GM13976 (cell line): Measurements from ENCODE around the gene SUPT3H.
A peak's percentile ranks its signal among the peaks of the same experiment; 100 is the strongest.

Experiments used
- DNase-seq: peaks from one replicate; pipeline ENCODE4 v3.0.0; 2012; ENCODE audit warnings: low spot score
- in situ Hi-C: fragments of 300-500 bp; cut with MboI; formaldehyde crosslinking; loops from one replicate; pipeline ENCODE4 v1.12.0; 2022; ENCODE audit warnings: low sequenced_read_pairs, mixed read lengths, inconsistent platforms; ENCODE audit not compliant: unreplicated experiment
- TF ChIP-seq, protein P1 (sequence below): IDR thresholded peaks from 2 replicates; pipeline ENCODE4 v1.5.1; 2012; ENCODE audit warnings: borderline replicate concordance, mild to moderate bottlenecking; ENCODE audit not compliant: insufficient read depth; ENCODE audit errors: extremely low read depth, missing control alignments, control extremely low read depth

SUPT3H gene

DNA sequence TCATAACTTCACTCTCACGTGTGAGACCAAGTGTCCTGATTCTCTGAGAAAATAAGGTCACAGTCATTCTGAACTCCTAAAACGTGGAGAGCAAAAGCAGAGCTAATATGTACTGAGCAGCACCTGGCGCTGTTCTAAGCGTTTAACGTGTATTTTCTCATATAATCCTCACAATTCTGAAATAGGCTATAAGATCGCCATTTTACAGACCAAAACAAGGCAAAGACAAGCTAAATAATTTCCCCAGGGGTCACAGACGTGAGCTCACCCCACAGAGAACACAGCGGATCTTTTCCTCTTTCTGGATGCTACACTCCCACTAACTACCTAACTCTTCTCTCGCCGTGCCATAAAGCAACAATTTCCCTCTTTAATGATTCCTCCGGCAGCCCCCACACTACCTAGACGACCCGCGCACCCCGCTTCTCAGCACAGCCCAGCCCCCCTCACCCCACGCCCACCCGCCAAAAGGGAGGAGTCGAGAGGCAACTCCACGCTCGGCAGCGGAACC lies 636 bp downstream of the SUPT3H start:
- DNase-seq = peak; percentile 6
- in situ Hi-C loops = no loop called here
- TF ChIP-seq, protein P1, sequence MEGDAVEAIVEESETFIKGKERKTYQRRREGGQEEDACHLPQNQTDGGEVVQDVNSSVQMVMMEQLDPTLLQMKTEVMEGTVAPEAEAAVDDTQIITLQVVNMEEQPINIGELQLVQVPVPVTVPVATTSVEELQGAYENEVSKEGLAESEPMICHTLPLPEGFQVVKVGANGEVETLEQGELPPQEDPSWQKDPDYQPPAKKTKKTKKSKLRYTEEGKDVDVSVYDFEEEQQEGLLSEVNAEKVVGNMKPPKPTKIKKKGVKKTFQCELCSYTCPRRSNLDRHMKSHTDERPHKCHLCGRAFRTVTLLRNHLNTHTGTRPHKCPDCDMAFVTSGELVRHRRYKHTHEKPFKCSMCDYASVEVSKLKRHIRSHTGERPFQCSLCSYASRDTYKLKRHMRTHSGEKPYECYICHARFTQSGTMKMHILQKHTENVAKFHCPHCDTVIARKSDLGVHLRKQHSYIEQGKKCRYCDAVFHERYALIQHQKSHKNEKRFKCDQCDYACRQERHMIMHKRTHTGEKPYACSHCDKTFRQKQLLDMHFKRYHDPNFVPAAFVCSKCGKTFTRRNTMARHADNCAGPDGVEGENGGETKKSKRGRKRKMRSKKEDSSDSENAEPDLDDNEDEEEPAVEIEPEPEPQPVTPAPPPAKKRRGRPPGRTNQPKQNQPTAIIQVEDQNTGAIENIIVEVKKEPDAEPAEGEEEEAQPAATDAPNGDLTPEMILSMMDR = no peak

DNA sequence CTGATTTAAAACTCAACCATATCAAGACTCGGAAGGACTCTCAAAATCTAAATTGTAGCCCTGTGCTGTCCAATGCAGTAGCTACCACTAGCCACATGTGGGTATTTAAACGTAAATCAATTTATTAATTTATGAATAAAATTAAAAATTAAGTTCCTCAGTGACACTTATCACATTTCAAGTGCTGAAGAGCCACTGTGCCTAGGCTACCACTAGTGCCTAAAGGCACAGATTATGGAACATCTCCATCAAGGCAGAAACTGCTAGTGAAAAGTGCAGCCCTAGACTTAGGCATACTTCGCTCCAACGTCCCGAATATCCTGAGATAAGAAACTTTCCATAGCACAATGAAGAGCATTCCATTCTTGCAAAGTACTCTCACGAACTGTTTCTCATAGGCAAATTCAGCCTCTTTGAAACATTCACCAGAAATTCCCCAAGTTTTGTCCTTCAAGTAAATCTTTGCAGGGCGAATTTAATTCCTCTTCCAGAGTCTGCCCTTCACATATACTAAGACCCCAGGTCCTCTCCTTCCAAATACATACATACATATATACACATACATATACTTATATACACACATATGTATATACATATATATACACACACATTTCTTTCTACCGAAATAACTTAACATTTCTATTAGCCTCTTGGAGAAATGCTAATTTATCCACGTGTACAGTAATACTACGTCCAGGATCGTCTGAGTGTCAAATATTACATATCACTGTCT lies 1.3 kb downstream of the SUPT3H start:
- DNase-seq = no peak
- TF ChIP-seq, protein P1 = no peak
- in situ Hi-C loops = no loop called here

DNA sequence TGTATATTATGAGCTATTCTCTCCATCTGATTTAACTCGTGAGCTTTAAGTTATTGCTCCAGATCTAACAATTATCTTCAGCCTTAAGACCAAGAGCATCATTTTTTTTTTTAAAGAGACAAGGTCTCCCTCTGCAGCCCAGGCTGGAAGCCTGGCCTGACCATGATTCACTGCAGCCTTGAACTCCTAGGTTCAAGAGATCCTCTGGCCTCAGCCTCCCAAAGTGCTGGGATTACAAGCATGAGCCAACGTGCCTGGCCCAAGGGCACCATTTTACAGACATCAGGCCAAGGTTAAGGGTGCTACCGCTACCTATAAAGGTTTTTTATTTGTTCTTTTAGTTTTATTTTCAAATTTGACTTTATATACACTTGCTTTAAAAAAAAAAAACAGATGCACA lies 2.3 kb downstream of the SUPT3H start:
- TF ChIP-seq, protein P1 = no peak
- in situ Hi-C loops = no loop called here
- DNase-seq = no peak

DNA sequence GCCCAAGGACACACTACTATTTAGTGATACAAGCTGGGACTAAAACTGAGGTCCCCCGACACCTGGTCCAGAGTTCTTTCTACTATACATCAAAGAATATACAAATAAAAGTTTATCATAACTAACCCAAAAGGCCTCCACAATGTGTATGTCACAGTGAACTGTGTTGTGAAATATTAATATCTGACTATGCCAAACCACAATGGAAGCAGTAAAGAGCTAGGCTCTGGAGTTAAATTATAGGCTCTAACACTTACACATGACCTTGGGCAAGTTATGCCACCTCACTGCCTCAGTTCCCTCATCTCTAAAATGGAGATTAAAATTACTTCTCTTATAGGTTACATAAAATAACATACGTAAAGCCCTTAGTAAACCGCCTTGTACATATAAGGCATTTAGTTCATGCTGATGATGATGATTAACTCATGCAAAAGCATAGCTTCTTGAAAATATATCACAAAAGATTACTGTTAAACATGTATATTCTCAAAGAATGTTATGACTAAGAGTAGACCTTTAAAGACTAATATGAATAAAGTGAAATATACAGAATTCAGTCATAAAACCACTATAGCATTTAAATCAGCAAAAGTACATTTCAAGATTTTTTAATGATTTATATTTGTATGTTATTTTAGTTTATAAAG lies 5.7 kb downstream of the SUPT3H start:
- in situ Hi-C loops = no loop called here
- no peak for DNase-seq
- TF ChIP-seq, protein P1 = no peak

DNA sequence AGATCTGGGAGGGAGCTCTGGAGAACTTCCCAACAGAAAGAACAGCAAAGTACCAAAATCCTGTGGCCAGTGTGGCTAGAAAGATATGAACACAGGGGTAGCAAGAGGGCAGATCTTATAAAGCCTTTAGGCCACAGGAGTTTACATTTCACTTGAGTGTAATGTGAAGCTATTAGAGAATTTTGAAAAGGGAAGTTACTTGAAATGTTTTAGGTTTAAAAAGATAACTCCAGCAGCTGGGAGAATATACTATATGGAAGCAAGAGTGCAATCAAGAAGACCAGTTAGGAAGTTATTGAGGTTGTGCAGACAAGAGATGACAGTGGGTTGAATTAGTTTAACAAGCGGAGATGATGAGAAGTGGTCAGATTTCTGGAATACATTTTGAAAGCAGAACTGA lies 7.9 kb downstream of the SUPT3H start:
- DNase-seq = no peak
- TF ChIP-seq, protein P1 = no peak
- in situ Hi-C loops = no loop called here

DNA sequence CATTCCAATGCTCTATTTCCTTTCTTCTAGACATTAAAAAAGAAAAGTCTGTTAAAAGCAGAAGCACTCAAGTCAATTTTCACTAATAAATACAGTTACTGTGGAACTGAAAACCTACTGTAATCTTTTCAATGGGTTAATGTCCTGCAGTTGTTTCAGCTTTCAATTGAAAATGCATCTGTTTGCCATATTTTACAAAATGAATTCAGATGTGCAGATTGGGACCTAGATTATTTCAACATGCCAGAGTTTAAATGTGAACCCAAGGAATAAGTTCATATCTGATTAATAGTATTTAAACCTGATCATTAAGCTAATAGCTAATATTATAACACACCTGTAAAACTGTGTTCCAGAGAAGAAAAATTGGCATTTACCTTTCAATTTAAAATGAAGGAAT lies 9.7 kb downstream of the SUPT3H start:
- no peak for DNase-seq
- TF ChIP-seq, protein P1 = no peak

More for the DNA sequence above, 9.7 kb downstream of the SUPT3H start:
- in situ Hi-C loops = no loop called here
